ENCODE data around the gene KNL1.
A peak's percentile ranks its signal among the peaks of the same experiment; 100 is the strongest.

Gene KNL1

DNA sequence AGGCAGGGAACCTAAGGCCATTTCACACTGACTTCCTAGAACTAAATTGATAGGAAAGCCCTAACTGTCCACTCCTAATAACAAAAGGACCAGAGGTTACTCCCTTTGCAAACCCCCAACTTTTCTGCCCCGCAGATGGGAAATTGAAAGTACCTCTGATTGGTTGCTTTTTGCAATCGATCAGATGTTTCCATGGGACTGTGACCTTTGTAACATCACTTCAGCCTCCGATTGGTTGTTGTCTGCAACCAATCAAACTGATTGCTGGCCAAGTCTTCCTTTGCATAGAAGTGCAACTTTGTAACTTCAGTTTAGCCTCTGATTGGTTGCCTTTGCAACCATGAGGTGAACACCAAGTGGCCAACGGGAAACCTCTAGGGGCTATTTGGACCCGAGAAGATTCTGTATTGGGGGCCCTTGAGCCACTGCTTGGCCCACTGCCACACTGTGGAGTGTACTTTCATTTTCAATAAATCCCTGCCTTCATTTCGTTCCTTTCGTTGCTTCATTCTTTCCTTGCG, 11.3 kb upstream of the KNL1 start:
- TF ChIP-seq, protein P1, sequence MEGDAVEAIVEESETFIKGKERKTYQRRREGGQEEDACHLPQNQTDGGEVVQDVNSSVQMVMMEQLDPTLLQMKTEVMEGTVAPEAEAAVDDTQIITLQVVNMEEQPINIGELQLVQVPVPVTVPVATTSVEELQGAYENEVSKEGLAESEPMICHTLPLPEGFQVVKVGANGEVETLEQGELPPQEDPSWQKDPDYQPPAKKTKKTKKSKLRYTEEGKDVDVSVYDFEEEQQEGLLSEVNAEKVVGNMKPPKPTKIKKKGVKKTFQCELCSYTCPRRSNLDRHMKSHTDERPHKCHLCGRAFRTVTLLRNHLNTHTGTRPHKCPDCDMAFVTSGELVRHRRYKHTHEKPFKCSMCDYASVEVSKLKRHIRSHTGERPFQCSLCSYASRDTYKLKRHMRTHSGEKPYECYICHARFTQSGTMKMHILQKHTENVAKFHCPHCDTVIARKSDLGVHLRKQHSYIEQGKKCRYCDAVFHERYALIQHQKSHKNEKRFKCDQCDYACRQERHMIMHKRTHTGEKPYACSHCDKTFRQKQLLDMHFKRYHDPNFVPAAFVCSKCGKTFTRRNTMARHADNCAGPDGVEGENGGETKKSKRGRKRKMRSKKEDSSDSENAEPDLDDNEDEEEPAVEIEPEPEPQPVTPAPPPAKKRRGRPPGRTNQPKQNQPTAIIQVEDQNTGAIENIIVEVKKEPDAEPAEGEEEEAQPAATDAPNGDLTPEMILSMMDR (IDR thresholded peaks at IDR 0.05; ENCODE audit: low read length), result no peak
- TF ChIP-seq EZH2phosphoT487 (IDR thresholded peaks at IDR 0.05; ENCODE audit: low read length) (no peak), EZH2 (optimal IDR thresholded peaks at IDR 0.05; ENCODE audit: low read depth, low read length) (no peak)
- Histone ChIP-seq H3K9me3 (replicated peaks; ENCODE audit: insufficient read depth, low read length) (no peaks in the 10 kb centered on the region), H2AFZ (ENCODE audit: low read length) (no peak overlapping the region), H3K4me2 (ENCODE audit: low read depth, low read length) (no peak overlapping the region), H3K79me2 (ENCODE audit: low read length) (no peaks in the 10 kb centered on the region), H3F3A (ENCODE audit: insufficient read depth, low read length) (no peaks in the 10 kb centered on the region), H3K36me3 (replicated peaks; ENCODE audit: insufficient read depth, low read length) (no peaks in the 10 kb centered on the region), H4K20me1 (ENCODE audit: insufficient read depth, low read length) (no peaks in the 10 kb centered on the region), H3K27me3 (replicated peaks; ENCODE audit: insufficient read depth, low read length) (no peaks in the 10 kb centered on the region), H3K4me3 (ENCODE audit: low read length) (no peak overlapping the region), H3K9ac (ENCODE audit: low read length) (no peak overlapping the region), H3K27ac (ENCODE audit: low read length) (no peak overlapping the region), H3K4me1 (ENCODE audit: low read length) (no peaks in the 10 kb centered on the region), H3K9me2 (replicated peaks; ENCODE audit: insufficient read depth, low read length) (no peaks in the 10 kb centered on the region)
- DNase-seq, result no peak

DNA sequence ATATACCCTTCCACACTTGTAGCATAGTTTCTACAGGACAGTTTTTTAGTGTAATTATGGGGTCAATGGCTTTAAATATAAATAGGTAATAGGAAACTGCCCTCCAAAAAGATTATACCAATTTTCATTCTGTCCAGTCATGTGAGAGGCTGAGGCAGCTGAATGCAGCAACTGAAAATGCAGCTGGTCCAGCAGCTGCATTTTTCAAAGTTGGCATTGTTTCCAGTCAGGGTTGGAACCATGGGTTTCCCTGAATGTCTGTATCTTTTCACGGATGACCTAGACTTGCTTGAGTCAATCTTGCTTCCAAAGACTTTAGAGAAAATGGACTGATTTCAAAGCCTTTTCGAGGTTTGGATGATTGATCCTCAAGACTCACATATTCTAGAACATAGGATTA, 9.9 kb upstream of the KNL1 start:
- H3K9me3 ChIP-seq (replicated peaks; ENCODE audit: insufficient read depth, low read length), result no peaks in the 10 kb centered on the region
- no peaks in the 10 kb centered on the region for H3K79me2 ChIP-seq (ENCODE audit: low read length)
- no peak overlapping the region for H3K9ac ChIP-seq (ENCODE audit: low read length)
- no peaks in the 10 kb centered on the region for H3K27me3 ChIP-seq (replicated peaks; ENCODE audit: insufficient read depth, low read length)
- TF ChIP-seq EZH2 (optimal IDR thresholded peaks at IDR 0.05; ENCODE audit: low read depth, low read length) (no peak), EZH2phosphoT487 (IDR thresholded peaks at IDR 0.05; ENCODE audit: low read length) (no peak)
- TF ChIP-seq, protein P1 (IDR thresholded peaks at IDR 0.05; ENCODE audit: low read length), result no peak
- no peak overlapping the region for H3K4me2 ChIP-seq (ENCODE audit: low read depth, low read length)
- H3F3A ChIP-seq (ENCODE audit: insufficient read depth, low read length), result no peaks in the 10 kb centered on the region
- no peaks in the 10 kb centered on the region for H3K4me1 ChIP-seq (ENCODE audit: low read length)
- no peaks in the 10 kb centered on the region for H4K20me1 ChIP-seq (ENCODE audit: insufficient read depth, low read length)
- no peak overlapping the region for H3K27ac ChIP-seq (ENCODE audit: low read length)
- DNase-seq, result no peak
- H3K36me3 ChIP-seq (replicated peaks; ENCODE audit: insufficient read depth, low read length), result no peaks in the 10 kb centered on the region
- no peaks in the 10 kb centered on the region for H3K9me2 ChIP-seq (replicated peaks; ENCODE audit: insufficient read depth, low read length)
- no peak overlapping the region for H3K4me3 ChIP-seq (ENCODE audit: low read length)
- no peak overlapping the region for H2AFZ ChIP-seq (ENCODE audit: low read length)

DNA sequence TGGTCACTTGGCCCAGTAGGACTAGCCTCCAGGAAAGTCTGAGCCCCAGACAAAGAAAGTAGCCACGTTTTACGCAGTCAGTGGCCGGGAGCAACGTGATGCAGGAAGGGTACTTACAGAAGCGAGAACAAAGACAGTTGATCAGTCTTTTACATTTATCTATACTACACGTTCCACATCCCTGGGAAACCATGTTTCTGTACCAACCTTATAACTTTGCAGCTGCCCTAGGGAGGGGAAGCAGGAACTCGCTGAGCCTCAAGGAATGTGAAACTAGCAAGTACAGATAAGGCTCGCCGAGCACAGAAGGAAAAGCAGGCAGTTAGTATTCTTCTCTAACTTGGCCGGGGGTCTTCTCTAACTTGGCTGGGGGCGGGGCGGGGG, 3.4 kb upstream of the KNL1 start:
- no peaks in the 10 kb centered on the region for H4K20me1 ChIP-seq (ENCODE audit: insufficient read depth, low read length)
- TF ChIP-seq EZH2 (optimal IDR thresholded peaks at IDR 0.05; ENCODE audit: low read depth, low read length), result no peak
- H3K36me3 ChIP-seq (replicated peaks; ENCODE audit: insufficient read depth, low read length), result no peaks in the 10 kb centered on the region
- no peak overlapping the region for H3K9ac ChIP-seq (ENCODE audit: low read length)
- H3K27me3 ChIP-seq (replicated peaks; ENCODE audit: insufficient read depth, low read length), result no peaks in the 10 kb centered on the region
- H3K9me2 ChIP-seq (replicated peaks; ENCODE audit: insufficient read depth, low read length), result no peaks in the 10 kb centered on the region
- H3K79me2 ChIP-seq (ENCODE audit: low read length), result peaks cover 14% of the 10 kb centered on the region
- H3F3A ChIP-seq (ENCODE audit: insufficient read depth, low read length), result peaks cover 21% of the 10 kb centered on the region
- peak overlapping the region; percentile 58; the same call in 1 of the 2 replicates for H3K4me2 ChIP-seq (ENCODE audit: low read depth, low read length)
- peaks cover 17% of the 10 kb centered on the region for H3K4me1 ChIP-seq (ENCODE audit: low read length)
- H3K4me3 ChIP-seq (ENCODE audit: low read length), result peak overlapping the region; percentile 62; the same call in 1 of the 2 replicates
- H3K9me3 ChIP-seq (replicated peaks; ENCODE audit: insufficient read depth, low read length), result no peaks in the 10 kb centered on the region
- H3K27ac ChIP-seq (ENCODE audit: low read length), result no peak overlapping the region
- H2AFZ ChIP-seq (ENCODE audit: low read length), result peak overlapping the region; percentile 68; the same call in 1 of the 2 replicates
- DNase-seq, result no peak

DNA sequence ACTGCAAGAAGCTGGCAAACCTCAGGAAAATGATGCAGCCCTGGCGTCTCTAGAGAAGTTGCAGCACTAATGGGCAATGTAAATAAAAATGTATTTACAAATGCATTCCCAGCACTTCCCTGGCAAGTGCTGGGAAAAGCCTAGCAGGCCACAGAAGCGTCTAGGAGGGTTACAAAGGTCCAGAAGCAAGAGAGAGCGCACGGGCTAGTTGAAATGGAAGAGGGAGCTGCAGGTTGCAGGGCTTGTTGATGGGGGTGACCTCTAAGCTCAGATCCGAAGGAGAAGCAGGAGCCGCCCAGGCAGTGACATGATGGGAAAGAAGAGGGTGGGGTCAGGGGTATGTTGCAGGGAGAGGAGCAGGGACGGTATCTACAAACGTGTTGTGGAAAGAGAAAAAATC, 2.7 kb upstream of the KNL1 start:
- Histone ChIP-seq H4K20me1 (ENCODE audit: insufficient read depth, low read length) (no peaks in the 10 kb centered on the region), H3K27me3 (replicated peaks; ENCODE audit: insufficient read depth, low read length) (no peaks in the 10 kb centered on the region), H3K9me3 (replicated peaks; ENCODE audit: insufficient read depth, low read length) (no peaks in the 10 kb centered on the region), H3K4me1 (ENCODE audit: low read length) (peaks cover 17% of the 10 kb centered on the region), H3K79me2 (ENCODE audit: low read length) (peaks cover 21% of the 10 kb centered on the region), H2AFZ (ENCODE audit: low read length) (no peak overlapping the region), H3K4me2 (ENCODE audit: low read depth, low read length) (no peak overlapping the region), H3K27ac (ENCODE audit: low read length) (no peak overlapping the region), H3K9me2 (replicated peaks; ENCODE audit: insufficient read depth, low read length) (no peaks in the 10 kb centered on the region), H3K9ac (ENCODE audit: low read length) (no peak overlapping the region), H3K4me3 (ENCODE audit: low read length) (no peak overlapping the region), H3K36me3 (replicated peaks; ENCODE audit: insufficient read depth, low read length) (no peaks in the 10 kb centered on the region), H3F3A (ENCODE audit: insufficient read depth, low read length) (peaks cover 21% of the 10 kb centered on the region)
- TF ChIP-seq EZH2 (optimal IDR thresholded peaks at IDR 0.05; ENCODE audit: low read depth, low read length) (no peak), EZH2phosphoT487 (IDR thresholded peaks at IDR 0.05; ENCODE audit: low read length) (no peak)
- DNase-seq, result no peak

Data from MM.1S (cell line).